ENCODE measurements around the gene DBNL. TPM values are rescaled to one million over a fixed set of nuclear protein-coding genes. Genes with fewer than 3 reads are reported as not detected.
A peak's percentile ranks its signal among the peaks of the same experiment; 100 is the strongest.

DBNL gene
- total and polyA plus RNA-seq, 2 of the 13 experiments (the other 11 are each of a cell fraction or from before 2014, with no cell fraction given): 20.8 to 35.1 TPM

- Histone ChIP-seq H3K79me2 (ENCODE audit: insufficient read depth, low read length) (no peaks in the 10 kb centered on the region), H3K9ac (ENCODE audit: insufficient read depth, low read depth, low read length) (no peak overlapping the region), H3K4me2 (ENCODE audit: low read depth, low read length) (no peak overlapping the region), H3K36me3 (replicated peaks in 1 of 2; ENCODE audit: control insufficient read depth in 1 of 2, insufficient read depth in 2 of 2, low read length in 2 of 2) (peaks cover 10 to 29% of the 10 kb centered on the region in 2 experiments; a peak in 4 of 5 replicates), H3K27ac (ENCODE audit: extremely low read length, insufficient read depth, low read length) (no peak overlapping the region), H3K27me3 (ENCODE audit: control insufficient read depth in 1 of 2, insufficient read depth in 2 of 2, low read length in 2 of 2) (no peaks in the 10 kb centered on the region), H4K20me1 (ENCODE audit: insufficient read depth, low read length) (no peaks in the 10 kb centered on the region), H3K4me1 (ENCODE audit: insufficient read depth, low read length) (peaks cover 23% of the 10 kb centered on the region), H3K4me3 (replicated peaks in 1 of 3; ENCODE audit: insufficient read depth in 1 of 3, low read depth in 2 of 3, low read length in 3 of 3) (no peak overlapping the region), H2AFZ (ENCODE audit: low read length) (no peak overlapping the region), H3K9me3 (ENCODE audit: low read length) (no peaks in the 10 kb centered on the region)
- DNase-seq (ENCODE audit: low spot score) (no peak), ATAC-seq (no peak), FAIRE-seq (no peak)
- no TSS peak for BruUV-seq (replicated peaks)
- CTCF ChIA-PET (ENCODE audit: low intra/inter-chr PET ratio, low total read pairs): no interaction called here
- TF ChIP-seq RBFOX2 (IDR thresholded peaks at IDR 0.05; ENCODE audit: low read depth, low read length) (0 out of 2 replicates have a peak, but pooled peaks have one; percentile 2), HNRNPH1 (optimal IDR thresholded peaks at IDR 0.05; ENCODE audit: low read depth, low read length) (no peak)
- intact Hi-C loops (cut with micrococcal nuclease; ENCODE audit: unreplicated experiment) (loop anchor here (5.0 kb wide), 1 partner anchor 52 kb away; no protein-coding TSS in a partner anchor), in situ Hi-C loops (cut with HindIII; ENCODE audit: extremely low pct_ligation_motif_present, low pct_unique_long_range_greater_than_20kb) (no loop called here)
- POLR2A ChIA-PET: no interaction called here
- 95% methylated on average over 2 of the region's 13 CpGs for WGBS (ENCODE audit: low lambda C conversion rate)
Observed at GRCh38 chr7:44074349-44074695, 29.8 kb downstream of the DBNL start.

GRCh38 chr7:44075296-44076075, 31.0 kb downstream of the DBNL start:
- WGBS (ENCODE audit: low lambda C conversion rate): 95% methylated on average over 13 of the region's 17 CpGs
- intact Hi-C loops (cut with micrococcal nuclease; ENCODE audit: unreplicated experiment) (no loop called here), in situ Hi-C loops (cut with HindIII; ENCODE audit: extremely low pct_ligation_motif_present, low pct_unique_long_range_greater_than_20kb) (no loop called here)
- DNase-seq (ENCODE audit: low spot score) (no peak), FAIRE-seq (no peak), ATAC-seq (no peak)
- Histone ChIP-seq H2AFZ (ENCODE audit: low read length) (no peak overlapping the region), H3K79me2 (ENCODE audit: insufficient read depth, low read length) (no peaks in the 10 kb centered on the region), H3K4me1 (ENCODE audit: insufficient read depth, low read length) (peaks cover 23% of the 10 kb centered on the region), H3K4me2 (ENCODE audit: low read depth, low read length) (no peak overlapping the region), H4K20me1 (ENCODE audit: insufficient read depth, low read length) (no peaks in the 10 kb centered on the region), H3K9ac (ENCODE audit: insufficient read depth, low read depth, low read length) (no peak overlapping the region), H3K36me3 (replicated peaks in 1 of 2; ENCODE audit: control insufficient read depth in 1 of 2, insufficient read depth in 2 of 2, low read length in 2 of 2) (peaks cover 10 to 29% of the 10 kb centered on the region in 2 experiments; a peak in 4 of 5 replicates), H3K27me3 (ENCODE audit: control insufficient read depth in 1 of 2, insufficient read depth in 2 of 2, low read length in 2 of 2) (no peaks in the 10 kb centered on the region), H3K4me3 (replicated peaks in 1 of 3; ENCODE audit: insufficient read depth in 1 of 3, low read depth in 2 of 3, low read length in 3 of 3) (no peak overlapping the region), H3K27ac (ENCODE audit: extremely low read length, insufficient read depth, low read length) (no peak overlapping the region), H3K9me3 (ENCODE audit: low read length) (no peaks in the 10 kb centered on the region)
- ChIA-PET POLR2A (interaction anchor here (0.6 kb wide), 1 partner anchor 813 kb away, joined by 3 read pairs; no protein-coding TSS in a partner anchor), CTCF (ENCODE audit: low intra/inter-chr PET ratio, low total read pairs) (no interaction called here)
- BruUV-seq (replicated peaks): no TSS peak
- TF ChIP-seq PHF5A (CRISPR knock-in tag; IDR thresholded peaks at IDR 0.05; ENCODE audit: low read depth, unreplicated experiment): no peak
- no peak for TF ChIP-seq ZNF142 (CRISPR knock-in tag; IDR thresholded peaks at IDR 0.05)
- no peak for TF ChIP-seq ZNF772 (CRISPR knock-in tag; IDR thresholded peaks at IDR 0.05)
- TF ChIP-seq ARNT (IDR thresholded peaks at IDR 0.05): no peak
- TF ChIP-seq ZHX1 (CRISPR knock-in tag; IDR thresholded peaks at IDR 0.05; ENCODE audit: low read depth): no peak
- no peak for TF ChIP-seq ZNF292 (CRISPR knock-in tag; IDR thresholded peaks at IDR 0.05; ENCODE audit: borderline replicate concordance, low read depth)
